Stimulated activated CD4-positive, alpha-beta T cell treated with anti-CD3 and anti-CD28 coated beads, Interleukin-1b, Interleukin-23, amount 100 ng/mL, for 24 hours (primary cell): ENCODE measurements around the gene PIK3R6.
"Not testable (repeated sequence)": the region's sequence is repeated elsewhere in the genome, so short reads cannot be mapped to it uniquely, and the experiment has no call there.

Source experiments
- DNase-seq, 4 experiments: peaks; one replicate each; pipeline ENCODE4 v3.0.0-alpha.2; 2020; ENCODE audit warnings: low read depth in 4 of 4, low spot score in 1 of 4

The PIK3R6 gene

GRCh38 chr17:8873801-8874715 lies 6.6 kb upstream of the PIK3R6 start:
- DNase-seq, result no peak

DNA sequence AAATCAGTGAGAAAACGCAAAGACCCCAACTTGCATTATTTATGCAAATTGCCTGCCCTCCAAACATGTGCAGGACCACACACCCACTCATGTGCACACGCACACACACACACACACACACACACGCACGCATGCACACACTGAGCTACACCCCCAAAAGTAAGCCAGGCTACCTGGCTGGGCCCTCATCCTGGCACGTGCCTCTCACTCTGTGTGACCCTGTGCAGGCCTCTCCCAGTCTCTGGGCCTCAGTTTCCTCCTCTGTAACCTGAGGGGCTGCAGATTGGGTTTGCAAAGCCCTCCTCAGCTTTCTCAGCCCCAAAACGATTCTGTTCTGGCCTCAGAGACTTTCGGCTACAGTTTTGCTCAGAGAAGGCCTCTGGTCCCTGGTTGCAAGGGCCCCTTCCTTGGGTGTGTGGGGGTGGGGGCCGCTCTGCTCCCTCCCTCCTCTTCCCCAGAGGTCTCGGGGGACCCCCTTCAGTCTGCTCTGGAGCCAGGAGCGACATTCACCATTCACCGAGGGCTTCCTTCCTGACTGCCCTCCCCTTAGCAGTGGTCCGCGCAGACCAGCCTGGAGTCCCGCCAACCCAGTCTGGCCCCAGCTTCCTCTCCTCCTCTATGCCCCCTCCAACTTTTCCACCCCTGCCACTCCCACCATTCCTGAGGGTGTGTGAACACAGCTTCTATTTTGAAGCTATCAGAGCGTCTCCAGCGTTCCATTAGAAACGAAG lies 5.4 kb upstream of the PIK3R6 start:
- DNase-seq, result no peak

DNA sequence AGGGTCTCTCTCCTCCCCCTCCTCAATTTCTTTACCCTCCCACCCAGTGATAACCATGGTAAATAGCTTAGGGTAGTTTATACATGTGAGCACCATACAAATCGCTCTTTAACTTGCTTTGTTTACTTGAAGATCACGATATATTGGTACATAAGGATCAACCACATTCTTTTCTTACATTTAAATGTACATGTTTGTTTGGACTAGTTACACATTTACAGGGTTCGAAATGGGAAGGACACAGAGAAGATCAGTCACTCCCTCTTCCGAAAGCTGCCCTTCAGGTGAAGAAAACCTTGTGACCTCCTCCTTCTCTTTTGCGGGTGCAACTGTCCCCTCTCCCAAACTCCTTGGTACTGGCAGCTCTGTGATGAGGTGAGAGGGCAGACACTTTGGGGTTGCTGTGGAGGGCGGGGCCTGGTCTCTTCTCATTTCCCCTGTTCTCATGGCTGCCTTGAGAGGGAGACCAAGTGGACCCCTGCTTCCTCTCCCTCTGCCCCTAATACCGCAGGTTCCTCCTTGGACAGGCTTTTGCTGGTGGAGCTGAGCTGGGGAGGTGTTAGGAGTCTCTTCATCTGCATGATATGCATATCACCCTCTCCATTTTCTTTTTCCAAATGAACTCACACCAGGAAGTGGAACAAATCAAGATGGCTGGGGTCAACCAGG lies 4.7 kb upstream of the PIK3R6 start:
- DNase-seq, result no peak

GRCh38 chr17:8871081-8871581 lies 3.7 kb upstream of the PIK3R6 start:
- DNase-seq, result no peak

- DNase-seq, result no peak
Observed at GRCh38 chr17:8870406-8871040, 3.0 kb upstream of the PIK3R6 start.

- DNase-seq, result no peak
Observed at GRCh38 chr17:8869114-8869815, 1.8 kb upstream of the PIK3R6 start.

DNA sequence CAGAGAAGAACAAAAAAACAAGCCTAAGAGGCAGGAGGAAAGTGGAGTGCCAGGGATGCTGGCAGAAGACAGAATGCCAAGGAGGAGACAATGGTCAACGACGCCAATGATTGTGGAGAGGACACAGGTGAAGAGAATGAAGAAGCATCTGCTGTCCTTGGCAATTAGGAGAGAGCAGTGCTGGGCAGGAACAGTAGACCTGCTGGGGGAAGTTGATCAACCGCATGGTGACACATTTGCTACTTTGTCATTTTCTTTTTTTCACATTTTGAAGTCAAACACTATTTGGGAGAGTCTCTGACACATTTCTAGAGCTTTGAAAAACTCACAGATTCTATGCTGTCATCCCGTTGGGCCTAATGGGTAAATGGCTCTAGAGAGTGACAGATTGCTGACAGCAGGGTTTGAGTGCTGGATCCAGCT lies 1.1 kb upstream of the PIK3R6 start:
- no peak for DNase-seq

DNA sequence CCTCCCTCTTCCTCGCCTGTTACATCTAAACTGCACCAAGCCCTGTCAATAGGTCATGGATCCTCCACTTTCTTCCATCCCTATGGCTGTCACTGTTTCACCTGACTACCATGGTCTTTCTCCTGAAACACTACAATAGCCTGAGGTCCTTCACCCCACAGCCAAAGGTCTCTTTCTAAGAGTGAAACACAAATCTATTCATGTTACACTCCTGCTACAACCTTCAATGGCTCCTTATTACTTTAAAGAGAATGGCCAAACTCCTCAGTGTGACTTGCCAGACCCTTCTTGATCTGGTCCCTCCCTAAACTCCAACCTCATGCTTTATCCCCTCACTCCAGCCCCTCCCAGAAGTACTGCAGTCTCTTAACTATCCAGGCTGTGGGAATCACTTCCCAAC lies 618 bp upstream of the PIK3R6 start:
- DNase-seq, result no peak

GRCh38 chr17:8865811-8866210 lies 1.7 kb downstream of the PIK3R6 start:
- no peak for DNase-seq

- no peak for DNase-seq
Observed at GRCh38 chr17:8865385-8865784, 2.1 kb downstream of the PIK3R6 start.

DNA sequence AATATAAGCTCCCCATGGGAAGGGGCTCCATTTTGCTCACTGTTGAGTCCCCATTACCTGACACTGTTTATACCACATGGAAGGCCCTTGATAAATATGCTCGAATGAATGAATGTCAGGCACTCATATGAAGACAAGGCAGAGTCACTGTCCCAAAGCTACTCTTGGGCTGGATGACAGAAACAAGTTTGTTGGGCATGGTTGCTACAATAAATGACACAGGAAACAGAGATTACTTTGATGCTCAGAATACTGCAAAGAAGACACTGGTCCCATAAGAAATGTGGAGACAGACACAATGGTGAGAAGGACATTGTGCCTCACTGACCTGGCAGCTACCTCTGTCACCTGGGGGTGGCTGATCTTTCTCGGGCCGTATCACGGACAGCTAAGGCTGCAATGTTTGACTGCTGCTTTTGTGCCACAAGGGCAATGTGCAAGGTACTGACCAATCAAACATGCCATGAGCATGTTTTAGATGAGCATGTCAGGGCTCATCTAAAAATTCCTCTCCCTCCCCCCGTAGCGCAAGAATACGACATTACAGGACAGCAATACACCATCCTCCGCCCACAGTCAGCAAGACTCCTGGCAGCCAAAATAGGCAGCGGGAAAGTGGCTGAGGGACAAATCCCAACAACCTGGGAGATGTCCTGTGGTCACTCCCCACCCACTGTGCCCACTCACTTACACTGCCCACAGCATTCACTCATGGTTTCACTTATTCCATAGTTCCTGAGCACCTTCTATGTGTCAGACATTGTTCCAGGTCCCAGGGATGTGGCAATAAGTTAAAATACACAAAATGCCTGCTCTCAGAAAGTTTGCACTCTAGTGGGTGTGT lies 5.0 kb downstream of the PIK3R6 start:
- DNase-seq, result no peak

- DNase-seq, result no peak
Observed at GRCh38 chr17:8861495-8862181, 5.8 kb downstream of the PIK3R6 start.

GRCh38 chr17:8859804-8860430 lies 7.6 kb downstream of the PIK3R6 start:
- no peak for DNase-seq

DNA sequence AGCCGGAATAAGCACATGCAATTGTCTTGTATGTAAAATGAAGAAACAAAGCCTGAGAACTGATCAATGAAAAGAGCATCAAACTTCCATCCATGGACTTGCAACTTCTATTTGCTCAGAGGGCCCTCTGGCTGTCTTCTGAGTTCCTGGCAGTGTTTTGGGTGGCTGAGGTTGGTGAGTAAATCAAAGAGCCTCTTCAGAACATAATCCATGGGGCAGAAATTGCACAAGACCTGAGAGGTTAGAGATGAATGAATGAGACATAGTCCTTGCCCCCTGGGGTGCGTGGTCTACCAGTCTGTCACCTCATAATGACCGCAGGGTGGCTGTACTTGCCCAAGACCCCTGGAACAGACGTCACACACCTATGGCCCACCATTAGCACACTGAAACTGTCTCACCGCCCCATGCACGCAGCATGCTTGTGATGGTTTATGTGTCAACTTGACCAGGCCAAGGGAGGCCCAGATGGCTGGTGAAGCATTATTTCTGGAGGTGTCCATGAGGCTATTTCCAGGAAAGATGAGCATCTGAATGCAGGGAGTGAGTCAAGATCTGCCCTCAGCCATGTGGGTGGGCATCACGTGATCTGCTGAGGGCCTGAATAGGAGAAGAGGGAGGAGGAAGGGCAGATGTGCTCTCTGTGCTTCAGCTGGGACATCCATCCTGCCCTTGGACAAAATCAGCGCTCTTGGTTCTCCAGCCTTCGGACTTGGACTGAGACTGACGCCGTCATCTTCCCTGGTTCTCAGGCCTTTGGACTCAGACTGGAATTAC lies 8.3 kb downstream of the PIK3R6 start:
- no peak for DNase-seq

GRCh38 chr17:8857919-8858318 lies 9.6 kb downstream of the PIK3R6 start:
- DNase-seq, result peak in 1 of 4 experiments; percentile 12

GRCh38 chr17:8856869-8857575 lies 10.5 kb downstream of the PIK3R6 start:
- no peak for DNase-seq

GRCh38 chr17:8856205-8856603 lies 11.3 kb downstream of the PIK3R6 start:
- not testable (repeated sequence) for DNase-seq
